ENCODE results near the gene AKAP8L.

DNA sequence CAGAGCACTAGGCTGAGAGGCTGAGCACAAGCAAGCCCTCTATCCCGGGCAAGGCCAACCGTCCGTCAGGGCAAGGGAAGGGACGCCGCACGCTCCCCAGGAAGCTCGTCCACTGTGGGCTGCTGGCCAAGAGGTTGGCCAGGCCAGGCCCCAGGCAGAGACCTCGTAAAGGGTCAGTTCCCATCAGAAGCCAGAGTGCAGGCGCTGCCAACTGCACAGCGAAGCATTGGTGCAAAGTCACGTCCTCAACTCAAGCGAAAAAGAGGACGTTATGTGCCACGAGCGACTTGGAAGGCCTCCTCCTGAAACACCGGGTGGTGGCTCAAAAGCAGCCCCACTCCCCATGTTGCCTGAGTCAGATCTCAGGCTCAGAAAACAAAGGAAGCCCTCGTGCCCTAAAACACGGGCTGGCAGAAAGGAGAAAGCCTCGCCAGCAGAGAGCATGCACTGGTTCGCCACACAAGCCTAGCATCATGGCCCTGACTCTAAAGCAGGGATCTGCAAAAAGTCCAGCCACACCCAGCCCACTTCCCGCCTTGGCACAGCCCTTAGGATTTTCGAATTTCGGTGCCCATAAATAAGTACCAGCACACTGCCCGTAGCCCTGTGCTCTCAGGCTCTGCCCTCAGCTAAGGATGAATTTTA is 43.9 kb downstream of the AKAP8L start:
- TF ChIP-seq POLR2A (IDR thresholded peaks at IDR 0.05; ENCODE audit: low read depth, low read length) (no peak), TAF1 (IDR thresholded peaks at IDR 0.05; ENCODE audit: low read depth, low read length) (no peak), POLR2AphosphoS5 (IDR thresholded peaks at IDR 0.05; ENCODE audit: low read depth, low read length) (no peak), PAX5 (IDR thresholded peaks at IDR 0.05; ENCODE audit: insufficient read depth, low read length, severe bottlenecking) (no peak), SPI1 (IDR thresholded peaks at IDR 0.05; ENCODE audit: low read depth, low read length) (no peak), POU2F2 (IDR thresholded peaks at IDR 0.05; ENCODE audit: low read depth, low read length) (no peak)

Data from GM12891 (cell line).